DMS114 treated with DMSO at 0.1 percent for 48 hours (cell line): ENCODE results near the gene MYZAP.
A peak's percentile ranks its signal among the peaks of the same experiment; 100 is the strongest.

Experiments used
- DNase-seq: peaks from one replicate; lab custom pipeline; 2025; ENCODE audit not compliant: unreplicated experiment; lab: John Stamatoyannopoulos, UW

Gene MYZAP

GRCh38 chr15:57561041-57561711, 30.5 kb upstream of the MYZAP start:
- peak; percentile 77 for DNase-seq

- DNase-seq, result no peak
Measured at GRCh38 chr15:57562196-57562769, 29.4 kb upstream of the MYZAP start.

DNA sequence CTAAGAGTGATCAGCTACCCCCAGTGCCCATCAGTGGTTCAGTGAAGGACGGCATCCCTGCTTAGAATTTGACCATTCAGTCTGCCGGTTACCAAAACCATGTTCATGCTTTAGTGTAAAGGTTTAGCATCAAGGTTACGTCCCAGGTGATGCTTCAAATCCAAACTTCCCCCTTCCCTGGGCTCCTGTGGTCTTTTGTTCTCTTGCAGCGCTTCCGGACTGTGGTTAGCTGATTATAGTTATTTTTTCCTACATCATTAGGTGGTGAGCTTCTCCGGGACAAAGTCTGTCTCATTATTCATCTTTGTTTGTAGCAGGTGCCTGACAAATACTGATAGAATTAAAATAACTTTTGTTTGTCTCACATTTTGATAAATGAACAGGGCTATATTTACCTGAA, 28.3 kb upstream of the MYZAP start:
- DNase-seq, result no peak

DNA sequence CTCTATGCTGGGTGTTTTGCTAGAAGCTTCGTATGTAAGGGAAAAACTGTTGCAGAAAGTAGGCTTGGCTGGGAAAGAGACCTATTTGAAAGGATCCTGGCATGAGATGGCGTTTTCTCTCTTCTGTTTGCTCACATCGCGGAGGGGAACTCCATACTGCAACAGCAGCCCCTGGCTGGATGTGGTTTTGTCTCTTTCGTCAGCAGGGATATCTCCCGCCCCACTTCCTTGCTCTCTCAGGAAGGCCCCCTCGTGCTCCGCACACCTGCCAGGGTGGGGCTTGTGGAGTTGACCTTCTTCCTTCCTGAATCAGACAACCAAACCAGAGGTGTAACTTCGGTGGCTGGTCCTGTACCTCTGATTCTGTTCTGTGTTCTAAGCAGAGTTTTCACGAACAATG, 26.4 kb upstream of the MYZAP start:
- DNase-seq, result no peak

DNA sequence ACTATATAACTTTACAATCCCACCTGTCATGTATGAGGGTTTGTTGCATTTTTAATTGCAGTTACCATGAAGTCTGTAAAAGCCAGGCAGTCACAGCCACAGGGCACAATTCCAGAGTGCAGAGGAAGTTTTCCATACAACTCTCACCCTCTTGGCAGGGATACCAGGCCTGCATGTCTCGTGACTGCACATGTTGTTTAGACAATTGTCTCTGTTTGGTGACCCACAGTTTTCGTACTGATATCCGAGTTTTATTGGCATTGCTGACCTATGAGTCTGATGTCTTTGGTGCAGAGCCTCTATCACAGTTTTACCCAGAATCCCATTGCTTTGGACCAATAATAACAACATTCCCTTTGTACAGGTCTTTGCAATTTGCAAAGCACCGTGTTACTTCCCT, 24.9 kb upstream of the MYZAP start:
- DNase-seq, result no peak

- DNase-seq, result no peak
Measured at GRCh38 chr15:57567891-57568290, 23.8 kb upstream of the MYZAP start.

- no peak for DNase-seq
Measured at GRCh38 chr15:57568299-57568698, 23.4 kb upstream of the MYZAP start.

DNA sequence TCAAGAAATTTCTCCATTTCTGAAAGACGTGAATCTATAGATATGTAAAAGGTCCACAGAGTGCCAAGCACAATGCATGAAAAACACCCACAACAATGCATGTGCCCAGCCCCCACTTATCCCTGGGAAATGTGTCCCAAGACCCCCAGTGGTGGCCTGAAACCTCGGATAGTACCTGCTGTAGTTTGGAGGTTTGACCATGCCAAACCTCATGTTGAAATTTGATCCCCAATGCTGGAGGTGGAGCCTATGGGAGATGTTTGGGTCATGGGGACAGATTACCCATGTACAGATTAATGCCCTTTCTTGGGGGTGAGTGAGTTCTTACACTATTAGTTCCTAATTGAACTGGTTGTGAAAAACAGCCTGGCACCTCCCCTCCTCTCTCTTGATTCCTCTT, 21.4 kb upstream of the MYZAP start:
- no peak for DNase-seq

DNA sequence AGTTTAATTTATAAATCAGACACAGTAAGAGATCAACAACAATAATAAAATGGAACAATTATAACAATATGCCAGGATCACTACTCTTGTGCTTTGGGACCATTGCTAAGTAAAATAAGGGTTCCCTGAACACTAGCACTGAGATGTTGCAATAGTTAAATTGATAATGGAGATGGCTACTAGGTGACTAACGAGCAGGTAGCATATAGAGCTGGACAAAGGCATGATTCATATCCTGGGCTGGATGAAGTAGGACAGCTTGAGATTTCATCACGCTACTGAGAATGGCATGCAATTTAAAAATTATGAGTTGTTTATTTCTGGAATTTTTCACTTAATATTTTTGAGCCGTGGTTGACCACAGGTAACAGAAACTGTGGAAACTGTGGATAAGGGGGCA, 20.7 kb upstream of the MYZAP start:
- DNase-seq, result no peak

GRCh38 chr15:57571725-57572124, 20.0 kb upstream of the MYZAP start:
- no peak for DNase-seq

- no peak for DNase-seq
Measured at GRCh38 chr15:57572468-57572867, 19.2 kb upstream of the MYZAP start.

GRCh38 chr15:57573151-57573550, 18.6 kb upstream of the MYZAP start:
- no peak for DNase-seq

DNA sequence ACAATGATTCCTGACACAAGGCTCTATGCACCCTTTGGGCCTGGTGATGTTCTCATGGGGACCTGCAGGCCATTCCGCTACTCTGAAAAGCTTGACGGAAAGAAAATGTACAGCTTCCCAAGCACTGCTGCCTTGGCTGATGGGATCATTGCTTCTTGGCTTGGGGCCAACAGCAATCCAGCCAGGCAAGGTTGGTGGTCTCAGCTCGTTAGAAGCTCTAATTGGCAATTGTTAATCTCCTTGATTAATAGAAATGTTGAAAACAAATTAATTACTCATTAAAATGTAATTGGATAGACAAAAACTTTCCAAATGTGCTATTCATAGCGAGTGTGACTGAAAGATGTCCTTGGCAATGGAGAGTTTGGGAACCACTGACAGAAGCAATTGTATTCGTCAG, 16.3 kb upstream of the MYZAP start:
- DNase-seq, result no peak

DNA sequence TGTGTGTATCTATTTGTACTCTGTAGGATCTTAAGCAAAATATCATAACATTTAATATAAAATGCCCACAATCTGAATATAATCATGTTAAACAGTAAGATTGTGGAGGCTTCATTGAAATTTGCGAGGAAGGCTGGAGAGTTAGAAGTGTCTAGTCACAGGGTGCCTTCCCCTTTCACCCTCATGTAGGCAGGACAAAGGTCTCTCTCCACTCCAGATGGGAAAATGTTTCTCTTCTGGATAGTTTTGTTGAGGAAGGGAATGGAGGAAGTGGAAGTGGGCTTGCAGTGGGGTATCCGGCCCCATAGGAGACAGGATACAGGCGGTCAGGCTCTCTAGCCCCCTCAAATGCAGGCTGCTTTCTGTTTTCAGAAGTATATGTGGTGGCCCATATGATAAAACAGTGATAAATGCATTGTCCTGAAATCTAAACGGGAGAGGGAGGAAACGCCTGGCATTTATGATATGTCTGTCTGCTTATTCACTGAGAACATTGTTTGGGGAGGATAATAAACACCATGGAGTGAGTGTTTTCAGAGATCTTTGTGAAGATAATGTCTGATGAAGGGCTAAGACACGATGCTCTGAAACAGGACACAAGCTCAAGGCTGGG, 13.3 kb upstream of the MYZAP start:
- DNase-seq, result no peak

DNA sequence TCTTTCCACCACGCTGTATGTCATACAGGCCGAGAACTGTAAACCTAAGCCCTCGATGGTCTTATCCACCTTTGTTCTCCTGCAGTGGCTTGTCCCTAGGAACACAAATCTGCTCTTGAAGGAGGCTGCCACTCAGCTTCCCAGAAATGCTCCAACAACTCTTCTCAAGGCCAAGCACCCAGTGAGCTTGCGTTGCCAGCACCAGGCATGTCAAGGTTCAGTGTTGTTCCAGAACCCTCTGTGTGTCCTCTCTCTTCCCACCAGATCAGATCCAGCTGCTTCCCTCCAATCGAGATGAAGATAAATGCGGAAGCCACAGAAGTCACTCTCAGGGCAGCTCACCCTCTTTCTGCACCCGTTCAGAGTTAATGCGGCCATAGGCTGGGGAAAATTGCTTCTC, 11.3 kb upstream of the MYZAP start:
- no peak for DNase-seq

DNA sequence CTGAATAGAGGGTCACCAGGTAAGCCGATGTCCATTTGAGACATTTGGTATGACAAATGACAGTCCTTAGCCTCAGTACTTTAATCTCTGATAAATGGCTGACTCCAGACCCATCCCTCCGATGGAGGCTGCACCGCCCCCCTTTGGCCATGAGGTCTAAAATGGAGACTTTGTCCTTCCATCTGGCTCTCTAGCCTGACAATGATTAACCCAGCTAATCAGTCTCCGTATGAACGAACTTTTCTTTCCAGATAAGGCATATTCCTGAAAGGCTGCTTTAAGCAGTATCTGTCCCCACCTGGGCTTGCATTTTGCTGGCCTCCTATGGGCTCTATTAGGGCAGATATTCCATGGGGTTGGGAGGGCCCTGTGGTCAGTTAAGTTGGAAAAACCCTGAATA, 10.8 kb upstream of the MYZAP start:
- no peak for DNase-seq

DNA sequence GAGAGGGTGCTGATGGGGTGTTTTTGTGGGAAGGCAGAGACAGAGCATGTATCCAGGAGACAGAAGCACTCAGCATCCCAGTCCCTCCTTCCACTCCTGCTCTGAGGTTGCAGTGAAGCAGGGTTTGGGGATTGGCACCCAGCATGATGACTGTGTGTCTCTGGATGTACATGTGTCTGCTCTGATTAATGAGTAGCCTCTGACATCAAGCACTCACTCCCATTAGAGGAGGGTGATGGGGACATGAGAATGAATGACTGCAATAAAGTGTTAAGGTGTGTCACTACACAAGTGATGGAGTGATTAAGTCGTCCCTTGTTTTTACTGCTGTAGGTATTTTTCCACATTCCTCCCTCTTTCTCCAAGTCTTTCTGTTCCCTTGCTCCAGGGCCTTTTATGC, 9.6 kb upstream of the MYZAP start:
- DNase-seq, result no peak

- DNase-seq, result no peak
Measured at GRCh38 chr15:57583282-57583681, 8.4 kb upstream of the MYZAP start.

- DNase-seq, result no peak
Measured at GRCh38 chr15:57583720-57584119, 8.0 kb upstream of the MYZAP start.

GRCh38 chr15:57586661-57587424, 4.9 kb upstream of the MYZAP start:
- DNase-seq, result no peak

- no peak for DNase-seq
Measured at GRCh38 chr15:57589281-57589680, 2.4 kb upstream of the MYZAP start.

GRCh38 chr15:57589754-57590153, 1.9 kb upstream of the MYZAP start:
- no peak for DNase-seq
